Keratinocyte (primary cell): ENCODE data around the gene COMT. TPM values are rescaled to one million over a fixed set of nuclear protein-coding genes. Genes with fewer than 3 reads are reported as not detected.

Experiments used
- DNase-seq: peaks from one replicate; pipeline ENCODE4 v3.0.0-alpha.2; 2011; ENCODE audit warnings: low read depth, missing footprints, low spot score
- FAIRE-seq: peaks from 2 replicates; lab custom pipeline; 2011; peaks lifted over from hg19 to GRCh38; lab: Jason Lieb, UNC
- H2AFZ ChIP-seq: 2 replicates; pipeline ENCODE4 v1.6.0; 2012; ENCODE audit warnings: low read length, control low read depth, inconsistent platforms; ENCODE audit not compliant: control insufficient read depth
- H3K27ac ChIP-seq: 2 replicates; pipeline ENCODE4 v1.5.1; 2011; ENCODE audit warnings: low read length; ENCODE audit not compliant: control insufficient read depth, insufficient read depth
- H3K27me3 ChIP-seq: 3 replicates; pipeline ENCODE4 v1.6.0; 2011; ENCODE audit warnings: low read length; ENCODE audit not compliant: control insufficient read depth, insufficient read depth; ENCODE audit errors: extremely low read depth
- H3K36me3 ChIP-seq, 2 experiments: 2 replicates in 1 of 2; 3 replicates in 1 of 2; pipeline ENCODE4 v1.5.1; 2011; ENCODE audit warnings: low read length in 2 of 2, mild to moderate bottlenecking in 1 of 2; ENCODE audit not compliant: control insufficient read depth in 2 of 2, insufficient read depth in 2 of 2; ENCODE audit errors: extremely low read depth in 1 of 2
- H3K4me1 ChIP-seq: 3 replicates; pipeline ENCODE4 v1.5.1; 2011; ENCODE audit warnings: low read length; ENCODE audit not compliant: control insufficient read depth, insufficient read depth; ENCODE audit errors: extremely low read depth
- H3K4me2 ChIP-seq: 3 replicates; pipeline ENCODE4 v1.6.0; 2011; ENCODE audit warnings: low read depth, low read length; ENCODE audit not compliant: control insufficient read depth, insufficient read depth; ENCODE audit errors: extremely low read depth
- H3K4me3 ChIP-seq, 3 experiments: fragments of 200-600 bp in 1 of 3; sonication (generic) in 1 of 3; 2 replicates in 2 of 3; 3 replicates in 1 of 3; pipeline ENCODE4 v1.5.1; 2011 to 2016; ENCODE audit warnings: low read length in 3 of 3, mild to moderate bottlenecking in 3 of 3, control low read depth in 2 of 3, inconsistent platforms in 1 of 3, low read depth in 1 of 3, mixed read lengths in 1 of 3, mixed run types in 1 of 3, moderate library complexity in 1 of 3; ENCODE audit not compliant: control insufficient read depth in 2 of 3, insufficient read depth in 2 of 3; ENCODE audit errors: extremely low read depth in 1 of 3
- H3K79me2 ChIP-seq: 2 replicates; pipeline ENCODE4 v1.6.0; 2012; ENCODE audit warnings: low read length; ENCODE audit not compliant: control insufficient read depth, insufficient read depth
- H3K9ac ChIP-seq: 3 replicates; pipeline ENCODE4 v1.6.0; 2011; ENCODE audit warnings: low read length; ENCODE audit not compliant: control insufficient read depth, insufficient read depth; ENCODE audit errors: extremely low read depth
- H3K9me1 ChIP-seq: 3 replicates; pipeline ENCODE4 v1.6.0; 2011; ENCODE audit warnings: low read length; ENCODE audit not compliant: control insufficient read depth, insufficient read depth; ENCODE audit errors: extremely low read depth
- H3K9me3 ChIP-seq: 2 replicates; pipeline ENCODE4 v1.5.1; 2012; ENCODE audit warnings: low read depth, low read length; ENCODE audit not compliant: control insufficient read depth
- H4K20me1 ChIP-seq: 3 replicates; pipeline ENCODE4 v1.6.0; 2011; ENCODE audit warnings: low read length; ENCODE audit not compliant: control insufficient read depth, insufficient read depth; ENCODE audit errors: extremely low read depth
- EZH2 ChIP-seq: IDR thresholded peaks from one replicate; pipeline ENCODE4 v1.6.1; 2012; ENCODE audit warnings: inconsistent platforms, mild to moderate bottlenecking, low read length, moderate library complexity
- dilution Hi-C: fragments of 300-500 bp; cut with MboI; formaldehyde crosslinking; loops from one replicate; pipeline ENCODE4 v1.7.0; 2020; ENCODE audit warnings: low sequenced_read_pairs; ENCODE audit not compliant: extremely low pct_ligation_motif_present
- polyA plus RNA-seq, 5 experiments: library from polyadenylated mRNA; depleted of rRNA in 3 of 5; stranded (reverse) in 3 of 5; stranded (forward) in 1 of 5; unstranded in 1 of 5; fragments of >200 nt; gene quantifications; 1 replicate in 1 of 5; 2 replicates in 3 of 5; 3 replicates in 1 of 5; pipeline versions ENCODE4 v1.2.1 to v1.2.3, GENCODE V29; 2011 to 2012; ENCODE audit warnings: missing spikeins in 2 of 5, low read depth in 1 of 5, low replicate concordance in 1 of 5
- TF ChIP-seq, protein P1 (sequence below), 3 experiments: IDR thresholded peaks in 1 of 3; conservative IDR thresholded peaks in 1 of 3; optimal IDR thresholded peaks in 1 of 3; 2 replicates in 2 of 3; 3 replicates in 1 of 3; pipeline versions ENCODE3 to v1.5.1; 2011; ENCODE audit warnings: low read length in 3 of 3, mild to moderate bottlenecking in 3 of 3, moderate library complexity in 2 of 3, control low read depth in 1 of 3, inconsistent platforms in 1 of 3; ENCODE audit not compliant: insufficient read depth in 2 of 3; ENCODE audit errors: extremely low read depth in 1 of 3

The COMT gene
- polyA plus RNA-seq, 1 donor (not counting 4 experiments of a cell fraction or from before 2014, with no cell fraction given), result 139 TPM

- Histone ChIP-seq H3K4me2 (no peak overlapping the region), H3K9me1 (no peaks in the 10 kb centered on the region), H3K9me3 (no peaks in the 10 kb centered on the region), H3K27me3 (peaks cover 15% of the 10 kb centered on the region), H4K20me1 (no peaks in the 10 kb centered on the region), H2AFZ (no peak overlapping the region), H3K4me1 (no peaks in the 10 kb centered on the region), H3K4me3 (no peak overlapping the region), H3K9ac (no peak overlapping the region), H3K79me2 (no peaks in the 10 kb centered on the region), H3K36me3 (no peaks in the 10 kb centered on the region), H3K27ac (no peak overlapping the region)
- dilution Hi-C loops, result no loop called here
- DNase-seq (no peak), FAIRE-seq (no peak)
- TF ChIP-seq, protein P1, sequence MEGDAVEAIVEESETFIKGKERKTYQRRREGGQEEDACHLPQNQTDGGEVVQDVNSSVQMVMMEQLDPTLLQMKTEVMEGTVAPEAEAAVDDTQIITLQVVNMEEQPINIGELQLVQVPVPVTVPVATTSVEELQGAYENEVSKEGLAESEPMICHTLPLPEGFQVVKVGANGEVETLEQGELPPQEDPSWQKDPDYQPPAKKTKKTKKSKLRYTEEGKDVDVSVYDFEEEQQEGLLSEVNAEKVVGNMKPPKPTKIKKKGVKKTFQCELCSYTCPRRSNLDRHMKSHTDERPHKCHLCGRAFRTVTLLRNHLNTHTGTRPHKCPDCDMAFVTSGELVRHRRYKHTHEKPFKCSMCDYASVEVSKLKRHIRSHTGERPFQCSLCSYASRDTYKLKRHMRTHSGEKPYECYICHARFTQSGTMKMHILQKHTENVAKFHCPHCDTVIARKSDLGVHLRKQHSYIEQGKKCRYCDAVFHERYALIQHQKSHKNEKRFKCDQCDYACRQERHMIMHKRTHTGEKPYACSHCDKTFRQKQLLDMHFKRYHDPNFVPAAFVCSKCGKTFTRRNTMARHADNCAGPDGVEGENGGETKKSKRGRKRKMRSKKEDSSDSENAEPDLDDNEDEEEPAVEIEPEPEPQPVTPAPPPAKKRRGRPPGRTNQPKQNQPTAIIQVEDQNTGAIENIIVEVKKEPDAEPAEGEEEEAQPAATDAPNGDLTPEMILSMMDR (optimal IDR thresholded peaks at IDR 0.05 in 1 of 3, IDR thresholded peaks at IDR 0.05 in 1 of 3, conservative IDR thresholded peaks at IDR 0.05 in 1 of 3; ENCODE audit: extremely low read depth in 1 of 3, insufficient read depth in 2 of 3, low read length in 3 of 3), result no peak
- no peak for TF ChIP-seq EZH2
Observed at GRCh38 chr22:19998991-19999820, 57.6 kb downstream of the COMT start.

GRCh38 chr22:20000246-20001081 is 58.9 kb downstream of the COMT start:
- Histone ChIP-seq H3K4me2 (no peak overlapping the region), H2AFZ (no peak overlapping the region), H3K36me3 (no peaks in the 10 kb centered on the region), H3K4me1 (no peaks in the 10 kb centered on the region), H3K79me2 (no peaks in the 10 kb centered on the region), H3K9me3 (no peaks in the 10 kb centered on the region), H4K20me1 (no peaks in the 10 kb centered on the region), H3K9ac (no peak overlapping the region), H3K27me3 (peaks cover 13% of the 10 kb centered on the region), H3K4me3 (no peak overlapping the region), H3K27ac (no peak overlapping the region), H3K9me1 (no peaks in the 10 kb centered on the region)
- no peak for FAIRE-seq
- dilution Hi-C loops, result no loop called here
- no peak for DNase-seq
- TF ChIP-seq, protein P1 (optimal IDR thresholded peaks at IDR 0.05 in 1 of 3, IDR thresholded peaks at IDR 0.05 in 1 of 3, conservative IDR thresholded peaks at IDR 0.05 in 1 of 3; ENCODE audit: extremely low read depth in 1 of 3, insufficient read depth in 2 of 3, low read length in 3 of 3), result no peak
- TF ChIP-seq EZH2, result no peak
